HepG2 (cell line): ENCODE data around the gene SLC35B2. TPM values are rescaled to one million over a fixed set of nuclear protein-coding genes. Genes with fewer than 3 reads are reported as not detected.

Source experiments
- AHDC1 ChIP-seq: sonication (generic); formaldehyde crosslinking; IDR thresholded peaks from 2 replicates; pipeline ENCODE4 v1.5.1; 2020; ENCODE audit warnings: mild to moderate bottlenecking, missing genetic modification reagents, borderline replicate concordance
- GZF1 ChIP-seq: sonication (generic); formaldehyde crosslinking; IDR thresholded peaks from 2 replicates; pipeline ENCODE4 v1.5.1; 2020; ENCODE audit warnings: mild to moderate bottlenecking, missing genetic modification reagents
- IRF2 ChIP-seq: IDR thresholded peaks from 2 replicates; pipeline ENCODE4 v1.6.1; 2018; ENCODE audit warnings: missing genetic modification reagents, missing compliant biosample characterization
- JUND ChIP-seq: sonication (generic); formaldehyde crosslinking; IDR thresholded peaks from 2 replicates; pipeline ENCODE4 v1.8.0; 2022; ENCODE audit warnings: mild to moderate bottlenecking, missing genetic modification reagents
- LRRFIP1 ChIP-seq: sonication (generic); formaldehyde crosslinking; conservative IDR thresholded peaks from 2 replicates; pipeline ENCODE4 v1.4.0; 2020; ENCODE audit warnings: missing genetic modification reagents
- MAZ ChIP-seq, 2 experiments: sonication (generic) in 1 of 2; formaldehyde crosslinking in 1 of 2; IDR thresholded peaks; 2 replicates each; pipeline versions ENCODE4 v1.5.0 to v1.6.1; 2012 to 2020; ENCODE audit warnings: low read depth in 2 of 2, mild to moderate bottlenecking in 2 of 2, borderline replicate concordance in 1 of 2, improper control_type of control experiment in 1 of 2, low read length in 1 of 2, missing genetic modification reagents in 1 of 2, moderate library complexity in 1 of 2
- MXD4 ChIP-seq: IDR thresholded peaks from 2 replicates; pipeline ENCODE4 v1.6.1; 2016; ENCODE audit warnings: mild to moderate bottlenecking, missing biosample characterization, missing genetic modification reagents
- NR2C2 ChIP-seq: sonication (generic); formaldehyde crosslinking; IDR thresholded peaks from 2 replicates; pipeline ENCODE4 v1.4.0; 2020; ENCODE audit warnings: missing genetic modification reagents, mild to moderate bottlenecking, moderate library complexity, borderline replicate concordance
- RFXAP ChIP-seq: sonication (generic); formaldehyde crosslinking; IDR thresholded peaks from 2 replicates; pipeline ENCODE4 v1.4.0; 2020; ENCODE audit warnings: missing genetic modification reagents, borderline replicate concordance
- RORA ChIP-seq: sonication (generic); formaldehyde crosslinking; IDR thresholded peaks from 2 replicates; pipeline ENCODE4 v1.5.0; 2020; ENCODE audit warnings: mild to moderate bottlenecking, missing genetic modification reagents, moderate library complexity
- ZBED4 ChIP-seq: sonication (generic); formaldehyde crosslinking; IDR thresholded peaks from 2 replicates; pipeline ENCODE4 v1.4.0; 2020; ENCODE audit warnings: missing genetic modification reagents, borderline replicate concordance
- ZHX1 ChIP-seq: sonication (generic); formaldehyde crosslinking; IDR thresholded peaks from 2 replicates; pipeline ENCODE4 v1.8.1; 2022; ENCODE audit warnings: low read depth, mild to moderate bottlenecking, missing genetic modification reagents
- ZNF776 ChIP-seq: sonication (generic); formaldehyde crosslinking; IDR thresholded peaks from 2 replicates; pipeline ENCODE4 v1.4.0; 2020; ENCODE audit warnings: mild to moderate bottlenecking, missing genetic modification reagents
- polyA plus RNA-seq, 8 experiments: library from polyadenylated mRNA; depleted of rRNA in 3 of 8; stranded (reverse) in 7 of 8; unstranded in 1 of 8; fragments of >200 nt; fragmentation: Illumina TruSeq in 4 of 8; extraction: Trizol in 4 of 8; gene quantifications; 2 replicates each; pipeline versions ENCODE4 v1.2.1 to v1.2.3, GENCODE V29; 2011 to 2016; ENCODE audit warnings: low read depth in 4 of 8, missing spikeins in 1 of 8, mixed read lengths in 1 of 8; ENCODE audit not compliant: insufficient read depth in 1 of 8
- total RNA-seq, 5 experiments: library from RNA; depleted of rRNA; stranded (reverse); fragments of >200 nt; fragmentation: Illumina TruSeq; extraction: Trizol; gene quantifications; 2 replicates each; pipeline ENCODE4 v1.2.3, GENCODE V29; 2016; ENCODE audit warnings: low read depth in 1 of 5

SLC35B2 gene
- total and polyA plus RNA-seq, 2 of the 13 experiments (the other 11 are each of a cell fraction or from before 2014, with no cell fraction given): 61.1 to 148 TPM

- TF ChIP-seq ZHX1 (0 out of 2 replicates have a peak, but pooled peaks have one; percentile 7), RORA (no peak), MXD4 (no peak), AHDC1 (no peak), IRF2 (no peak), JUND (CRISPR knock-in tag) (0 out of 2 replicates have a peak, but pooled peaks have one; percentile 59), NR2C2 (no peak), MAZ (IDR thresholded peaks at IDR 0.05; ENCODE audit: borderline replicate concordance, low read depth, low read length) (no peak), MAZ (CRISPR knock-in tag; IDR thresholded peaks at IDR 0.05; ENCODE audit: low read depth) (peak; percentile 15; the same call in 1 of the 2 replicates), LRRFIP1 (CRISPR knock-in tag) (peak; percentile 36; the same call in 1 of the 2 replicates), RFXAP (CRISPR knock-in tag) (no peak), ZNF776 (CRISPR knock-in tag) (0 out of 2 replicates have a peak, but pooled peaks have one; percentile 42), GZF1 (CRISPR knock-in tag) (no peak), ZBED4 (CRISPR knock-in tag) (peak; percentile 16; the same call in 1 of the 2 replicates)
These were observed 11.9 kb downstream of the SLC35B2 start (continued) for GRCh38 chr6:44245391-44245911.
